ENCODE results near the gene ADD3. TPM values are rescaled to one million over a fixed set of nuclear protein-coding genes. Genes with fewer than 3 reads are reported as not detected.

The ADD3 gene
- total and polyA plus RNA-seq, 2 donors (not counting 3 experiments of a cell fraction or from before 2014, with no cell fraction given), result 14.9 to 55.2 TPM

- FAIRE-seq (peak; percentile 37), DNase-seq (ENCODE audit: low read depth, low spot score) (peak; percentile 73)
- no peak overlapping the region for H3K4me3 ChIP-seq (replicated peaks in 1 of 3; ENCODE audit: insufficient read depth in 1 of 3, low read depth in 1 of 3, low read length in 3 of 3)
These were observed 15.3 kb upstream of the ADD3 start for GRCh38 chr10:109992485-109992884.

GRCh38 chr10:109993551-109994330 is 14.0 kb upstream of the ADD3 start:
- Histone ChIP-seq H3K9ac (replicated peaks; ENCODE audit: extremely low read depth, insufficient read depth, low read length) (no peak overlapping the region), H2AFZ (ENCODE audit: low read depth, low read length) (no peak overlapping the region), H3K9me1 (replicated peaks; ENCODE audit: control insufficient read depth, extremely low read depth, insufficient read depth, low read length) (no peaks in the 10 kb centered on the region), H3K9me3 (replicated peaks; ENCODE audit: control insufficient read depth, insufficient read depth, low read length) (no peaks in the 10 kb centered on the region), H3K27ac (ENCODE audit: insufficient read depth, low read depth, low read length) (no peak overlapping the region), H3K4me3 (replicated peaks in 1 of 3; ENCODE audit: insufficient read depth in 1 of 3, low read depth in 1 of 3, low read length in 3 of 3) (no peak overlapping the region), H3K4me2 (ENCODE audit: insufficient read depth, low read length) (no peak overlapping the region), H3K4me1 (ENCODE audit: control insufficient read depth, extremely low read depth, insufficient read depth, low read length) (peaks cover 3% of the 10 kb centered on the region), H3K36me3 (ENCODE audit: control insufficient read depth in 2 of 2, extremely low read depth in 1 of 2, insufficient read depth in 2 of 2, low read length in 2 of 2) (no peaks in the 10 kb centered on the region), H3K27me3 (ENCODE audit: control insufficient read depth in 2 of 2, insufficient read depth in 2 of 2, low read length in 2 of 2) (no peaks in the 10 kb centered on the region), H4K20me1 (replicated peaks; ENCODE audit: control insufficient read depth, extremely low read depth, insufficient read depth, low read length) (no peaks in the 10 kb centered on the region), H3K79me2 (ENCODE audit: control insufficient read depth, insufficient read depth, low read length) (no peaks in the 10 kb centered on the region)
- ChIA-PET POLR2A (no interaction called here), CTCF (interaction anchor here (0.6 kb wide), 1 partner anchor 12 kb away, joined by 3 read pairs; no protein-coding TSS in a partner anchor)
- BruUV-seq (replicated peaks), result no TSS peak
- intact Hi-C loops (cut with micrococcal nuclease), result no loop called here
- no peak for FAIRE-seq
- dilution Hi-C loops (cut with MboI; ENCODE audit: extremely low pct_ligation_motif_present, low sequenced_read_pairs), result no loop called here
- TF ChIP-seq MAX (IDR thresholded peaks at IDR 0.05; ENCODE audit: insufficient read depth, insufficient read length) (no peak), POLR2AphosphoS5 (IDR thresholded peaks at IDR 0.05; ENCODE audit: insufficient read depth, low read depth, low read length) (no peak), JUN (IDR thresholded peaks at IDR 0.05; ENCODE audit: borderline replicate concordance, insufficient read depth, insufficient read length, low read depth) (no peak), GATA2 (IDR thresholded peaks at IDR 0.05; ENCODE audit: insufficient read depth, insufficient read length, low read depth, low read length) (no peak), POLR2A (IDR thresholded peaks at IDR 0.05; ENCODE audit: low read depth, low read length) (no peak), MYC (IDR thresholded peaks at IDR 0.05; ENCODE audit: low read depth, low read length) (no peak), EZH2 (IDR thresholded peaks at IDR 0.05; ENCODE audit: borderline replicate concordance, low read depth, low read length, severe bottlenecking) (no peak), CTCF (IDR thresholded peaks at IDR 0.05; ENCODE audit: extremely low read depth in 1 of 2, insufficient read depth in 1 of 2, low read depth in 1 of 2, low read length in 2 of 2) (no peak), FOS (IDR thresholded peaks at IDR 0.05; ENCODE audit: borderline replicate concordance, insufficient read depth, low read length) (no peak)
- DNase-seq (ENCODE audit: low read depth, low spot score), result no peak

More at GRCh38 chr10:109992485-109992884, 15.3 kb upstream of the ADD3 start:
- H2AFZ ChIP-seq (ENCODE audit: low read depth, low read length), result peak overlapping the region; percentile 59
- POLR2A ChIA-PET, result no interaction called here
- H4K20me1 ChIP-seq (replicated peaks; ENCODE audit: control insufficient read depth, extremely low read depth, insufficient read depth, low read length), result no peaks in the 10 kb centered on the region
- dilution Hi-C loops (cut with MboI; ENCODE audit: extremely low pct_ligation_motif_present, low sequenced_read_pairs) (no loop called here), intact Hi-C loops (cut with micrococcal nuclease) (no loop called here)
- H3K79me2 ChIP-seq (ENCODE audit: control insufficient read depth, insufficient read depth, low read length), result no peaks in the 10 kb centered on the region
- no peaks in the 10 kb centered on the region for H3K9me1 ChIP-seq (replicated peaks; ENCODE audit: control insufficient read depth, extremely low read depth, insufficient read depth, low read length)
- no peaks in the 10 kb centered on the region for H3K36me3 ChIP-seq (ENCODE audit: control insufficient read depth in 2 of 2, extremely low read depth in 1 of 2, insufficient read depth in 2 of 2, low read length in 2 of 2)
- no TSS peak for BruUV-seq (replicated peaks)
- no peaks in the 10 kb centered on the region for H3K9me3 ChIP-seq (replicated peaks; ENCODE audit: control insufficient read depth, insufficient read depth, low read length)
- peak overlapping the region; percentile 36 for H3K9ac ChIP-seq (replicated peaks; ENCODE audit: extremely low read depth, insufficient read depth, low read length)
- H3K27me3 ChIP-seq (ENCODE audit: control insufficient read depth in 2 of 2, insufficient read depth in 2 of 2, low read length in 2 of 2), result no peaks in the 10 kb centered on the region
- peak overlapping the region; percentile 80 for H3K4me2 ChIP-seq (ENCODE audit: insufficient read depth, low read length)
- TF ChIP-seq MYC (IDR thresholded peaks at IDR 0.05; ENCODE audit: low read depth, low read length), result no peak
- no peak for TF ChIP-seq JUN (IDR thresholded peaks at IDR 0.05; ENCODE audit: borderline replicate concordance, insufficient read depth, insufficient read length, low read depth)
- TF ChIP-seq POLR2A (IDR thresholded peaks at IDR 0.05; ENCODE audit: low read depth, low read length), result no peak
- CTCF ChIA-PET, result interaction anchor here (0.8 to 2.6 kb wide), 12 partner anchors 8 to 215 kb away, joined by 3 to 22 read pairs (median 4); partner anchors contain the start of genes ADD3 and MXI1
- no peak overlapping the region for H3K27ac ChIP-seq (ENCODE audit: insufficient read depth, low read depth, low read length)
- peaks cover 3% of the 10 kb centered on the region for H3K4me1 ChIP-seq (ENCODE audit: control insufficient read depth, extremely low read depth, insufficient read depth, low read length)
